ENCODE results near the gene LGALS4.
"Not testable (repeated sequence)": the region's sequence is repeated elsewhere in the genome, so short reads cannot be mapped to it uniquely, and the experiment has no call there.

LGALS4 gene, protein sequence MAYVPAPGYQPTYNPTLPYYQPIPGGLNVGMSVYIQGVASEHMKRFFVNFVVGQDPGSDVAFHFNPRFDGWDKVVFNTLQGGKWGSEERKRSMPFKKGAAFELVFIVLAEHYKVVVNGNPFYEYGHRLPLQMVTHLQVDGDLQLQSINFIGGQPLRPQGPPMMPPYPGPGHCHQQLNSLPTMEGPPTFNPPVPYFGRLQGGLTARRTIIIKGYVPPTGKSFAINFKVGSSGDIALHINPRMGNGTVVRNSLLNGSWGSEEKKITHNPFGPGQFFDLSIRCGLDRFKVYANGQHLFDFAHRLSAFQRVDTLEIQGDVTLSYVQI

DNA sequence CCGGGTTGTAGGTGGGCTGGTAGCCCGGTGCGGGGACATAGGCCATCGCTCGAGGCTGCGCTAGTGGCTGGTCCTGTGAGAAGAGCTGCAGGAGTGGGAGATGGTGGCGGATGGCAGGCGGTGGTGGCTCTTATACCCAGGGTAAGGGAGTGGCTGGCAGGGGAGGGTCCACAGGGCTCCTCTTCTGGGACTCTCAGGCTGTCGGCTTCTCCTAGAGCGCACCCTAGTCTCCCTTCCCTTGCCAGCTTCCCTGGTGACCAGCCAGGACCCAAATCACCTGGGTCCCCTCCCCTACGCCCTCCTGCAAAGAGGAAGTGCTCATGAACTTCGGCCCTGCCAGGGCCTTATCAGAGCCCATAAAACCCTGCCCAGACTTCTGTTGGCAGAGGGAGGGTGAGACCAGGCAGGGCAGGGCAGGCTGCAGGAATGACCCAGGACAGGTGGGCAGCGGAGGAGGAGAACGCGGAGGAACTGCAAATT is at the start of gene LGALS4:
LGALS4 (minus strand) TSS at position 105 of the 480 bp plus-strand sequence; CDS start at position 46, 59 bp downstream.
- no peaks in the 10 kb centered on the region for H3K4me1 ChIP-seq (ENCODE audit: control insufficient read depth, low read length)
- no peaks in the 10 kb centered on the region for H3K9me3 ChIP-seq (ENCODE audit: control insufficient read depth, insufficient read depth, low read length)
- no peaks in the 10 kb centered on the region for H4K20me1 ChIP-seq (ENCODE audit: control insufficient read depth, insufficient read depth, low read depth, low read length)
- H3K27me3 ChIP-seq (ENCODE audit: control insufficient read depth, low read length), result no peaks in the 10 kb centered on the region
- no peaks in the 10 kb centered on the region for H3K9me2 ChIP-seq (replicated peaks; ENCODE audit: control insufficient read depth, low read length)
- no peak within 1 kb of the TSS for H3K4me3 ChIP-seq (ENCODE audit: low read length)
- H3K79me2 ChIP-seq (ENCODE audit: control insufficient read depth, low read length), result no peaks in the 10 kb centered on the region
- H3K36me3 ChIP-seq (ENCODE audit: control insufficient read depth, low read length), result peaks cover 16% of the 10 kb centered on the region
- H3F3A ChIP-seq (ENCODE audit: control insufficient read depth, insufficient read depth), result no peaks in the 10 kb centered on the region
- H3K27ac ChIP-seq (ENCODE audit: low read depth, low read length), result no peak within 1 kb of the TSS
- no peak for TF ChIP-seq EZH2phosphoT487 (IDR thresholded peaks at IDR 0.05; ENCODE audit: borderline replicate concordance, low read length)
- TF ChIP-seq, protein P1, sequence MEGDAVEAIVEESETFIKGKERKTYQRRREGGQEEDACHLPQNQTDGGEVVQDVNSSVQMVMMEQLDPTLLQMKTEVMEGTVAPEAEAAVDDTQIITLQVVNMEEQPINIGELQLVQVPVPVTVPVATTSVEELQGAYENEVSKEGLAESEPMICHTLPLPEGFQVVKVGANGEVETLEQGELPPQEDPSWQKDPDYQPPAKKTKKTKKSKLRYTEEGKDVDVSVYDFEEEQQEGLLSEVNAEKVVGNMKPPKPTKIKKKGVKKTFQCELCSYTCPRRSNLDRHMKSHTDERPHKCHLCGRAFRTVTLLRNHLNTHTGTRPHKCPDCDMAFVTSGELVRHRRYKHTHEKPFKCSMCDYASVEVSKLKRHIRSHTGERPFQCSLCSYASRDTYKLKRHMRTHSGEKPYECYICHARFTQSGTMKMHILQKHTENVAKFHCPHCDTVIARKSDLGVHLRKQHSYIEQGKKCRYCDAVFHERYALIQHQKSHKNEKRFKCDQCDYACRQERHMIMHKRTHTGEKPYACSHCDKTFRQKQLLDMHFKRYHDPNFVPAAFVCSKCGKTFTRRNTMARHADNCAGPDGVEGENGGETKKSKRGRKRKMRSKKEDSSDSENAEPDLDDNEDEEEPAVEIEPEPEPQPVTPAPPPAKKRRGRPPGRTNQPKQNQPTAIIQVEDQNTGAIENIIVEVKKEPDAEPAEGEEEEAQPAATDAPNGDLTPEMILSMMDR (IDR thresholded peaks at IDR 0.05; ENCODE audit: low read depth, low read length, poor library complexity, severe bottlenecking), result no peak
- no peak within 1 kb of the TSS for H3K4me2 ChIP-seq (ENCODE audit: low read length)

DNA sequence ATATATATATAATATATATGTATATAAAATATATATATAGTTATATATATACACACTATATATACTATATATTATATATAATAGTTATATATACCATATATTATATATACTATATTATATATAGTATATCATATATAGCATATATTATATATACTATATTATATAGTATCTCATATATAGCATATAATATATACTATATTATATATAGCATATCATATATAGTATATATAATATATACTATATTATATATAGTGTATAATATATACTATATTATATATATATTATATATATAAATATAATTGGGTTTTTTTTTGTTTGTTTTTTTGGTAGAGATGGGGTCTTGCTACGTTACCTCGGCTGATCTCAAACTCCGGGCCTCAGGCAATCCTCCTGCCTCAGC is 48.6 kb upstream of the LGALS4 start:
- no peak for TF ChIP-seq EZH2phosphoT487 (IDR thresholded peaks at IDR 0.05; ENCODE audit: borderline replicate concordance, low read length)
- TF ChIP-seq, protein P1 (IDR thresholded peaks at IDR 0.05; ENCODE audit: low read depth, low read length, poor library complexity, severe bottlenecking), result no peak
- no peaks in the 10 kb centered on the region for H3K9me2 ChIP-seq (replicated peaks; ENCODE audit: control insufficient read depth, low read length)
- peaks cover 49% of the 10 kb centered on the region for H3F3A ChIP-seq (ENCODE audit: control insufficient read depth, insufficient read depth)
- H3K79me2 ChIP-seq (ENCODE audit: control insufficient read depth, low read length), result peaks cover 2% of the 10 kb centered on the region; the same call in 1 of the 2 replicates
- no peak overlapping the region for H3K27ac ChIP-seq (ENCODE audit: low read depth, low read length)
- no peak overlapping the region for H3K4me2 ChIP-seq (ENCODE audit: low read length)
- no peaks in the 10 kb centered on the region for H3K9me3 ChIP-seq (ENCODE audit: control insufficient read depth, insufficient read depth, low read length)
- no peaks in the 10 kb centered on the region for H3K27me3 ChIP-seq (ENCODE audit: control insufficient read depth, low read length)
- no peaks in the 10 kb centered on the region for H4K20me1 ChIP-seq (ENCODE audit: control insufficient read depth, insufficient read depth, low read depth, low read length)
- no peak overlapping the region for H3K4me3 ChIP-seq (ENCODE audit: low read length)
- H3K4me1 ChIP-seq (ENCODE audit: control insufficient read depth, low read length), result peaks cover 83% of the 10 kb centered on the region
- no peaks in the 10 kb centered on the region for H3K36me3 ChIP-seq (ENCODE audit: control insufficient read depth, low read length)

DNA sequence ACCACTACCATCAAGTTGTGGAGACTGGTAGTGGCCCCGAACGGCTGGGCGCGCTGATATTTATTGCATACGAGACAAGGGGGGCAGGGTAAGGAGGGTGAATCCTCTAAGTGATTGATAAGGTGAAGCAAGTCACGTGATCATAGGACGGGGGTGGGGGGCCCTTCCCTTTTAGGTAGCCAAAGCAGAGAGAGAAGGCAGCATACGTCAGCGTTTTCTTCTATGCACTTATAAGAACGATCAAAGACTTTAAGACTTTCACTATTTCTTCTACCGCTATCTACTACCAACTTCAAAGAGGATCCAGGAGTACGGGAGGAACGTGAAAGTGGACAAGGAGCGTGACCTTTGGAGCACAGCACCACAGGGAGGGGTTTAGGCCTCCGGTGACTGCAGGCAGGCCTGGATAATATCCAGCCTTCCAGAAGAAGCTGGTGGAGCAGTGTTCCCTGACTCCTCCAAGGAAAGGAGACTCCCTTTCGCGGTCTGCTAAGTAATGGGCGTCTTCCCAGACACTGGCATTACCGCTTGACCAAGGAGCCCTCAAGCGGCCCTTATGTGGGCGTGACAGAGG is 47.0 kb upstream of the LGALS4 start:
- not testable (repeated sequence) for H3K9me2 ChIP-seq (replicated peaks; ENCODE audit: control insufficient read depth, low read length); H4K20me1 ChIP-seq (ENCODE audit: control insufficient read depth, insufficient read depth, low read depth, low read length); H3K27me3 ChIP-seq (ENCODE audit: control insufficient read depth, low read length); H3K79me2 ChIP-seq (ENCODE audit: control insufficient read depth, low read length); H3K9me3 ChIP-seq (ENCODE audit: control insufficient read depth, insufficient read depth, low read length); H3K36me3 ChIP-seq (ENCODE audit: control insufficient read depth, low read length)
- H3K27ac ChIP-seq (ENCODE audit: low read depth, low read length), result 0 out of 2 replicates have a peak overlapping the region, but pooled peaks have one; percentile 86
- peak overlapping the region; percentile 92 for H3K4me2 ChIP-seq (ENCODE audit: low read length)
- peak overlapping the region; percentile 49 for H3K4me3 ChIP-seq (ENCODE audit: low read length)
- peaks cover 70% of the 10 kb centered on the region for H3K4me1 ChIP-seq (ENCODE audit: control insufficient read depth, low read length)
- H3F3A ChIP-seq (ENCODE audit: control insufficient read depth, insufficient read depth), result peaks cover 32% of the 10 kb centered on the region

DNA sequence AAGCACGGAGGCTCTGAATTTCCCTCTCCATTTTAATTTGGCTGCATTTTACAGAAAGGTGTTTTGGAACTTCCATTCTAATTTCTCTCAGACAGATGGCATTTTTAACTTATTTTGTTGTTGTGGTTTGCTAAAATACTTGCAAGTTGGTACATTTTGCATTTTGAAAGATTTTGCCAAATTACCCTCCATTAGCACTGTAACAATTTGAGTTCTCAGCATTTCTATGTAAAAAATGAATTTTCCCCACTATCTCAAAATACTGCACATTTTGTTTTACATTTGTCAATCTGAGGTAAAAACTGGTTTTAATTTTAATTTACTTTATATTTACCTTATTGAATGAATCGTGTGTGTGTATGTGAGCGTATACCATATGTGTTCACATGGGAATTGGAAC is 44.1 kb upstream of the LGALS4 start:
- Histone ChIP-seq H3K27ac (ENCODE audit: low read depth, low read length) (peak overlapping the region; percentile 76), H3K4me3 (ENCODE audit: low read length) (peak overlapping the region; percentile 52)

DNA sequence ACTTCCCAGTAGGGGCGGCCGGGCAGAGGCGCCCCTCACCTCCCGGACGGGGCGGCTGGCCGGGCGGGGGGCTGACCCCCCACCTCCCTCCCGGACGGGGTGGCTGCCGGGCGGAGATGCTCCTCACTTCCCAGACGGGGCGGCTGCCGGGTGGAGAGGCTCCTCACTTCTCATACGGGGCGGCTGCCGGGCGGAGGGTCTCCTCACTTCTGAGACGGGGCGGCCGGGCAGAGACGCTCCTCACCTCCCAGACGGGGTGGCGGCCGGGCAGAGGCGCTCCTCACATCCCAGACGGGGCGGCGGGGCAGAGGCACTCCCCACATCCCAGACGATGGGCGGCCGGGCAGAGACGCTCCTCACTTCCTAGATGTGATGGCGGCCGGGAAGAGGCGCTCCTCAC is 43.0 kb upstream of the LGALS4 start:
- not testable (repeated sequence) for H3K27me3 ChIP-seq (ENCODE audit: control insufficient read depth, low read length); H3K36me3 ChIP-seq (ENCODE audit: control insufficient read depth, low read length); H4K20me1 ChIP-seq (ENCODE audit: control insufficient read depth, insufficient read depth, low read depth, low read length); H3K9me3 ChIP-seq (ENCODE audit: control insufficient read depth, insufficient read depth, low read length); H3K4me2 ChIP-seq (ENCODE audit: low read length); H3K27ac ChIP-seq (ENCODE audit: low read depth, low read length); H3K4me3 ChIP-seq (ENCODE audit: low read length); H3K9me2 ChIP-seq (replicated peaks; ENCODE audit: control insufficient read depth, low read length)
- peaks cover 21% of the 10 kb centered on the region for H3K79me2 ChIP-seq (ENCODE audit: control insufficient read depth, low read length)
- peaks cover 16% of the 10 kb centered on the region for H3F3A ChIP-seq (ENCODE audit: control insufficient read depth, insufficient read depth)
- H3K4me1 ChIP-seq (ENCODE audit: control insufficient read depth, low read length), result peaks cover 64% of the 10 kb centered on the region

More for the DNA sequence above, 44.1 kb upstream of the LGALS4 start:
- Histone ChIP-seq H3K9me3 (ENCODE audit: control insufficient read depth, insufficient read depth, low read length) (no peaks in the 10 kb centered on the region), H4K20me1 (ENCODE audit: control insufficient read depth, insufficient read depth, low read depth, low read length) (no peaks in the 10 kb centered on the region), H3K79me2 (ENCODE audit: control insufficient read depth, low read length) (peaks cover 15% of the 10 kb centered on the region), H3F3A (ENCODE audit: control insufficient read depth, insufficient read depth) (peaks cover 13% of the 10 kb centered on the region), H3K36me3 (ENCODE audit: control insufficient read depth, low read length) (peaks cover 6% of the 10 kb centered on the region; the same call in 1 of the 2 replicates), H3K4me1 (ENCODE audit: control insufficient read depth, low read length) (peaks cover 59% of the 10 kb centered on the region), H3K4me2 (ENCODE audit: low read length) (peak overlapping the region; percentile 64), H3K9me2 (replicated peaks; ENCODE audit: control insufficient read depth, low read length) (no peaks in the 10 kb centered on the region), H3K27me3 (ENCODE audit: control insufficient read depth, low read length) (no peaks in the 10 kb centered on the region)
- TF ChIP-seq, protein P1 (IDR thresholded peaks at IDR 0.05; ENCODE audit: low read depth, low read length, poor library complexity, severe bottlenecking), result no peak
- no peak for TF ChIP-seq EZH2phosphoT487 (IDR thresholded peaks at IDR 0.05; ENCODE audit: borderline replicate concordance, low read length)

All from DOHH2 (cell line).